OCI-LY1 (cell line): ENCODE results near the gene ZNF462.

Experiments used
- EZH2 ChIP-seq: fragments of 200-600 bp; sonication (generic), shearing (Covaris generic); IDR thresholded peaks from 2 replicates; pipeline ENCODE4 v1.8.0; 2017; ENCODE audit warnings: borderline replicate concordance, mixed run types, mild to moderate bottlenecking, antibody characterized with exemption, low read length, moderate library complexity, mixed read lengths
- TF ChIP-seq, protein P1 (sequence below): fragments of 200-600 bp; sonication (generic), shearing (Covaris generic); IDR thresholded peaks from 2 replicates; pipeline ENCODE4 v1.5.1; 2017; ENCODE audit warnings: mild to moderate bottlenecking, antibody characterized with exemption, low read length, moderate library complexity, mixed read lengths

DNA sequence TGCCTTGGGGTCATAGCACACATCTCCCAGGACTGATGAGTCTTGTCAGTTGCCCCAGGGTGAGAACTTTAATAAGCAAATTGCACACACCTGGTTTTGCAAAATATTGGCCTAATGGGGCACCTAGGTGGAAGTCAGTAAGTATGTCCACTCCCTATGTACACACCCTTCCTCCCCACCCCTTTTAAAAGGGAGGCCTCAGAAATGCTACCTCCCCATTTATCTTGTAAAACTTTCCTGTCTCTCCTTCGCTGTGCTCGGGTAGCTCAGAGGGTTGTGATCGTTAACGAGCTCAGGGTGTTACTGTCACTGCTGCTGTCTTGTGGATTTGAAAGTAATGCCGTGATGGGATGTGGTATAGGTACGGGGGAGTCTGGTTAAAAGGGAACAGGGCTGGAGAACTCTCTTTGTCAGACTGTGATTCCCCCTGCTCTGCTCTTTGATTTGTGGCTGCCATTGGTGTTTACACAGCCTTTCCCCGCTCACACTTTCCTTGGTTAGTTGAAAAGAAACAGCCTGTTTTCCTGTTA is 26.2 kb downstream of the ZNF462 start:
- TF ChIP-seq, protein P1, sequence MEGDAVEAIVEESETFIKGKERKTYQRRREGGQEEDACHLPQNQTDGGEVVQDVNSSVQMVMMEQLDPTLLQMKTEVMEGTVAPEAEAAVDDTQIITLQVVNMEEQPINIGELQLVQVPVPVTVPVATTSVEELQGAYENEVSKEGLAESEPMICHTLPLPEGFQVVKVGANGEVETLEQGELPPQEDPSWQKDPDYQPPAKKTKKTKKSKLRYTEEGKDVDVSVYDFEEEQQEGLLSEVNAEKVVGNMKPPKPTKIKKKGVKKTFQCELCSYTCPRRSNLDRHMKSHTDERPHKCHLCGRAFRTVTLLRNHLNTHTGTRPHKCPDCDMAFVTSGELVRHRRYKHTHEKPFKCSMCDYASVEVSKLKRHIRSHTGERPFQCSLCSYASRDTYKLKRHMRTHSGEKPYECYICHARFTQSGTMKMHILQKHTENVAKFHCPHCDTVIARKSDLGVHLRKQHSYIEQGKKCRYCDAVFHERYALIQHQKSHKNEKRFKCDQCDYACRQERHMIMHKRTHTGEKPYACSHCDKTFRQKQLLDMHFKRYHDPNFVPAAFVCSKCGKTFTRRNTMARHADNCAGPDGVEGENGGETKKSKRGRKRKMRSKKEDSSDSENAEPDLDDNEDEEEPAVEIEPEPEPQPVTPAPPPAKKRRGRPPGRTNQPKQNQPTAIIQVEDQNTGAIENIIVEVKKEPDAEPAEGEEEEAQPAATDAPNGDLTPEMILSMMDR, result no peak
- no peak for TF ChIP-seq EZH2
